A549 (cell line): ENCODE results near the gene KRTAP5-7. TPM values are rescaled to one million over a fixed set of nuclear protein-coding genes. Genes with fewer than 3 reads are reported as not detected.

Experiments
- ATAC-seq, 2 experiments: fragments of 200-7000 bp in 1 of 2; fragments of >200 bp in 1 of 2; cut with Nextera tagmentation in 1 of 2; cut with Tn5 transposase in 1 of 2; 3 replicates each; pipeline versions ENCODE4 v1.8.0 to v1.9.1; 2018 to 2020; ENCODE audit warnings: mild to moderate bottlenecking in 1 of 2, moderate library complexity in 1 of 2
- CTCF ChIA-PET: fragments of 300-600 bp; sonication (Branson Sonifier 250); formaldehyde crosslinking; extraction: SDS; loops from one replicate; lab custom pipeline; 2021; ENCODE audit warnings: antibody characterized with exemption, inconsistent platforms; lab: Yijun Ruan, JAX
- POLR2A ChIA-PET: fragments of 350-600 bp; formaldehyde crosslinking; extraction: SDS; loops from one replicate; lab custom pipeline; 2021; ENCODE audit warnings: antibody characterized with exemption, inconsistent platforms; lab: Yijun Ruan, JAX
- DNase-seq, 2 experiments: peaks; one replicate each; pipeline versions ENCODE4 v3.0.0 to v3.0.0-alpha.2; 2011 to 2016; ENCODE audit warnings: low read depth in 1 of 2, low spot score in 1 of 2
- FAIRE-seq: peaks from 2 replicates; lab custom pipeline; 2011; peaks lifted over from hg19 to GRCh38; lab: Jason Lieb, UNC
- H3K27ac ChIP-seq, 2 experiments: fragments of >200 bp; sonication (Bioruptor Twin); formaldehyde crosslinking; 3 replicates each; pipeline ENCODE4 v1.5.1; 2016 to 2017
- H3K4me1 ChIP-seq: fragments of >200 bp; sonication (Bioruptor Twin); formaldehyde crosslinking; 3 replicates; pipeline ENCODE4 v1.6.1; 2016
- H3K4me2 ChIP-seq: fragments of >200 bp; sonication (Bioruptor Twin); formaldehyde crosslinking; 3 replicates; pipeline ENCODE4 v1.6.1; 2016
- H3K4me3 ChIP-seq: fragments of >200 bp; sonication (Bioruptor Twin); formaldehyde crosslinking; 3 replicates; pipeline ENCODE4 v1.5.1; 2016
- H3K9me3 ChIP-seq: fragments of >200 bp; sonication (Bioruptor Twin); formaldehyde crosslinking; 3 replicates; pipeline ENCODE4 v1.6.1; 2016
- CHD2 ChIP-seq: fragments of 150-350 bp; IDR thresholded peaks from 2 replicates; pipeline ENCODE4 v1.6.1; 2014; ENCODE audit warnings: low read length; ENCODE audit not compliant: partially characterized antibody
- CHD4 ChIP-seq: fragments of 200-600 bp; sonication (generic); IDR thresholded peaks from 2 replicates; pipeline ENCODE4 v1.6.1; 2016; ENCODE audit warnings: antibody characterized with exemption, mild to moderate bottlenecking, borderline replicate concordance
- EHMT2 ChIP-seq: fragments of 200-600 bp; sonication (generic); IDR thresholded peaks from 2 replicates; pipeline ENCODE4 v1.6.1; 2016; ENCODE audit warnings: antibody characterized with exemption, low read depth, mild to moderate bottlenecking, moderate library complexity
- ELK1 ChIP-seq: fragments of 150-350 bp; IDR thresholded peaks from 2 replicates; pipeline ENCODE4 v1.6.1; 2014; ENCODE audit warnings: low read depth, mild to moderate bottlenecking, low read length
- EP300 ChIP-seq, 2 experiments: fragments of >200 bp; sonication (Bioruptor Twin); formaldehyde crosslinking; IDR thresholded peaks; 2 replicates in 1 of 2; 3 replicates in 1 of 2; pipeline ENCODE4 v1.6.1; 2016 to 2017
- ESRRA ChIP-seq: fragments of 150-350 bp; IDR thresholded peaks from 2 replicates; pipeline ENCODE4 v1.6.1; 2014; ENCODE audit warnings: mild to moderate bottlenecking, low read length, borderline replicate concordance
- FOSB ChIP-seq: fragments of 250-450 bp; sonication (Bioruptor Pico); IDR thresholded peaks from 2 replicates; pipeline ENCODE4 v1.5.0; 2020; ENCODE audit warnings: mild to moderate bottlenecking, moderate library complexity
- FOSL2 ChIP-seq, 2 experiments: fragments of 450-650 bp in 1 of 2; fragments of >200 bp in 1 of 2; sonication (Bioruptor Twin) in 1 of 2; formaldehyde crosslinking; IDR thresholded peaks; 2 replicates each; pipeline versions ENCODE4 v1.5.0 to v1.6.1; 2016 to 2020; ENCODE audit warnings: mild to moderate bottlenecking in 1 of 2, moderate library complexity in 1 of 2
- HES2 ChIP-seq: fragments of >200 bp; sonication (Bioruptor Twin); formaldehyde crosslinking; IDR thresholded peaks from 2 replicates; pipeline ENCODE4 v1.6.1; 2016
- HEYL ChIP-seq: fragments of 250-450 bp; sonication (Bioruptor Pico); IDR thresholded peaks from 2 replicates; pipeline ENCODE4 v1.8.0; 2021; ENCODE audit warnings: mild to moderate bottlenecking, moderate library complexity
- HOXA7 ChIP-seq: fragments of 250-450 bp; sonication (Bioruptor Pico); IDR thresholded peaks from 2 replicates; pipeline ENCODE4 v1.5.0; 2020; ENCODE audit warnings: mild to moderate bottlenecking, moderate library complexity
- MAZ ChIP-seq: fragments of 150-350 bp; IDR thresholded peaks from 2 replicates; pipeline ENCODE4 v1.6.1; 2014; ENCODE audit warnings: antibody characterized with exemption, low read depth, low read length, borderline replicate concordance
- MYC ChIP-seq: IDR thresholded peaks from 2 replicates; pipeline ENCODE4 v1.6.1; 2012; ENCODE audit warnings: mild to moderate bottlenecking, inconsistent platforms, low read length, improper control_type of control experiment, borderline replicate concordance
- REST ChIP-seq: fragments of 200-600 bp; sonication (generic); IDR thresholded peaks from 2 replicates; pipeline ENCODE4 v1.6.1; 2016; ENCODE audit warnings: antibody characterized with exemption, mild to moderate bottlenecking, moderate library complexity
- SMC3 ChIP-seq: fragments of >200 bp; sonication (Bioruptor Twin); formaldehyde crosslinking; IDR thresholded peaks from 3 replicates; pipeline ENCODE4 v1.6.1; 2018; ENCODE audit warnings: inconsistent platforms
- ZC3H11A ChIP-seq: fragments of 450-650 bp; IDR thresholded peaks from 2 replicates; pipeline ENCODE4 v1.6.1; 2014; ENCODE audit warnings: antibody characterized with exemption, mild to moderate bottlenecking
- ZNF302 ChIP-seq: fragments of 250-450 bp; sonication (Bioruptor Pico); IDR thresholded peaks from 2 replicates; pipeline ENCODE4 v1.9.0; 2021; ENCODE audit warnings: inconsistent platforms, mild to moderate bottlenecking, moderate library complexity
- ZSCAN20 ChIP-seq: fragments of 250-450 bp; sonication (Bioruptor Pico); IDR thresholded peaks from 2 replicates; pipeline ENCODE4 v1.8.0; 2022; ENCODE audit warnings: mild to moderate bottlenecking, moderate library complexity
- WGBS: methylation state at CpG from one replicate; pipeline ENCODE4 v1.1.6; 2017; ENCODE audit errors: missing lambda C conversion rate; 5-methylcytosine and 5-hydroxymethylcytosine counted together
- polyA plus RNA-seq, 4 experiments: library from polyadenylated mRNA; depleted of rRNA in 3 of 4; stranded (reverse); fragments of >200 nt; fragmentation: RNase III in 1 of 4; extraction: RNeasy Plus Mini Kit Qiagen cat#74134 plus additional on column Dnase treatment in 1 of 4; gene quantifications; 2 replicates in 3 of 4; 3 replicates in 1 of 4; pipeline ENCODE4 v1.2.3, GENCODE V29; 2011 to 2017
- TF ChIP-seq, protein P1 (sequence below): IDR thresholded peaks from 2 replicates; pipeline ENCODE4 v1.6.1; 2012
- TF ChIP-seq, protein P2 (sequence below): fragments of 450-650 bp; IDR thresholded peaks from 2 replicates; pipeline ENCODE4 v1.6.1; 2014; ENCODE audit warnings: antibody characterized with exemption

Gene KRTAP5-7
- polyA plus RNA-seq, 2 of the 4 experiments (the other 2 are of a cell fraction) = not detected

DNA sequence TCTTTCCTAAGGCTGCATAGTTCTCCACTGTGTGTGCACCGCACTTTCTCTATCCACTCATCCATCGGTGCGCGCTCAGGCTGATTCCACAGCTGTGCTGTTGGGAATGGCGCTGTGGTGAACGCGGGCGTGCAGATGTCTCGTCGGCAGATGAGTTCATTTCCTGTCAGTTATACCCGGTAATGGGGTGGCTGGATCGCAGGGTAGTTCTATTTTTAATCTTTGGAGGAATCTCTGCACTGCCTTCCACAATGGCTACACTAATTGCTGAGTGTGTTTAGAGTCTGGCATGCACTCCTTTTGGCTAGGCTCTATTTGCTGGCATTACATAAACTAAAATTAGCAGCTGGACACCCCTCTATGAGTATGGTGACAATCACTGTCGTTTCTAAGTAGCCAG lies 27.9 kb upstream of the KRTAP5-7 start:
- CTCF ChIA-PET = no interaction called here
- ATAC-seq (no peak), FAIRE-seq (no peak), DNase-seq (no peak)
- H3K4me3 ChIP-seq = no peak overlapping the region
- no peak overlapping the region for H3K27ac ChIP-seq
- WGBS = 94% methylated on average over 13 of the region's 13 CpGs
- POLR2A ChIA-PET = no interaction called here
- H3K4me2 ChIP-seq = no peak overlapping the region
- no peaks in the 10 kb centered on the region for H3K9me3 ChIP-seq
- H3K4me1 ChIP-seq = peaks cover 11% of the 10 kb centered on the region
- TF ChIP-seq MAZ (no peak), HOXA7 (CRISPR knock-in tag) (no peak)

DNA sequence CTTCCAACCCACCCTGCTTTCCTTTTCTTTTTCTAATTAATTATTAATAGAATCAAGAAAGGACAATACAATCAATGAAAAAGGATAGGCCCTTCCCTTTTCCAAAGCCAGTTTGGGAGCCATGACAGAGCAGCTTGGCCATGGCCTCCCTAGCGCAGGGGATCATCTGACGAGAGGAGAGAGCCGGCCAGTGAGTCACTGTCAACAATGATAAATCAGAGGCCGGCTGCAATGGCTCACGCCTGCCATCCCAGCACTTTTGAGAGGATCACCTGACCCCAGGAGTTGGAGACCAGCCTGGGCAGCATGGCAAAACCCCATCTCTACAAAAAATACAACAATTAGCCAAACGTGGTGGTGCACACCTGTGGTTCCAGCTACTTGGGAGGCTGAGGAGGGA lies 27.5 kb upstream of the KRTAP5-7 start:
- H3K9me3 ChIP-seq = no peaks in the 10 kb centered on the region
- TF ChIP-seq FOSL2 (IDR thresholded peaks at IDR 0.05) (no peak), FOSL2 (CRISPR knock-in tag; IDR thresholded peaks at IDR 0.05) (0 out of 2 replicates have a peak, but pooled peaks have one; percentile 15), MYC (no peak)
- DNase-seq (no peak), FAIRE-seq (no peak), ATAC-seq (peak in 1 of 2 experiments; percentile 42; a peak in 2 of 6 replicates)
- H3K4me2 ChIP-seq = no peak overlapping the region
- 59% methylated on average over 6 of the region's 6 CpGs for WGBS
- POLR2A ChIA-PET = no interaction called here
- no peak overlapping the region for H3K4me3 ChIP-seq
- H3K27ac ChIP-seq = no peak overlapping the region
- H3K4me1 ChIP-seq = peaks cover 11% of the 10 kb centered on the region
- CTCF ChIA-PET = no interaction called here

GRCh38 chr11:71500601-71501021 lies 26.5 kb upstream of the KRTAP5-7 start:
- Histone ChIP-seq H3K4me3 (no peak overlapping the region), H3K4me2 (peak overlapping the region; percentile 28; the same call in 2 of the 3 replicates), H3K9me3 (no peaks in the 10 kb centered on the region), H3K27ac (no peak overlapping the region), H3K4me1 (peaks cover 11% of the 10 kb centered on the region)
- DNase-seq = no peak
- FAIRE-seq = no peak
- ChIA-PET POLR2A (no interaction called here), CTCF (interaction anchor here (0.6 kb wide), 1 partner anchor 1953 kb away, joined by 3 read pairs; no protein-coding TSS in a partner anchor)
- TF ChIP-seq CHD4 (no peak), FOSB (CRISPR knock-in tag) (no peak), FOSL2 (IDR thresholded peaks at IDR 0.05) (no peak), FOSL2 (CRISPR knock-in tag; IDR thresholded peaks at IDR 0.05) (no peak), ZNF302 (CRISPR knock-in tag) (no peak), ESRRA (no peak)
- ATAC-seq = peak in 1 of 2 experiments; percentile 47; a peak in 2 of 6 replicates
- 54% methylated on average over 5 of the region's 6 CpGs for WGBS

DNA sequence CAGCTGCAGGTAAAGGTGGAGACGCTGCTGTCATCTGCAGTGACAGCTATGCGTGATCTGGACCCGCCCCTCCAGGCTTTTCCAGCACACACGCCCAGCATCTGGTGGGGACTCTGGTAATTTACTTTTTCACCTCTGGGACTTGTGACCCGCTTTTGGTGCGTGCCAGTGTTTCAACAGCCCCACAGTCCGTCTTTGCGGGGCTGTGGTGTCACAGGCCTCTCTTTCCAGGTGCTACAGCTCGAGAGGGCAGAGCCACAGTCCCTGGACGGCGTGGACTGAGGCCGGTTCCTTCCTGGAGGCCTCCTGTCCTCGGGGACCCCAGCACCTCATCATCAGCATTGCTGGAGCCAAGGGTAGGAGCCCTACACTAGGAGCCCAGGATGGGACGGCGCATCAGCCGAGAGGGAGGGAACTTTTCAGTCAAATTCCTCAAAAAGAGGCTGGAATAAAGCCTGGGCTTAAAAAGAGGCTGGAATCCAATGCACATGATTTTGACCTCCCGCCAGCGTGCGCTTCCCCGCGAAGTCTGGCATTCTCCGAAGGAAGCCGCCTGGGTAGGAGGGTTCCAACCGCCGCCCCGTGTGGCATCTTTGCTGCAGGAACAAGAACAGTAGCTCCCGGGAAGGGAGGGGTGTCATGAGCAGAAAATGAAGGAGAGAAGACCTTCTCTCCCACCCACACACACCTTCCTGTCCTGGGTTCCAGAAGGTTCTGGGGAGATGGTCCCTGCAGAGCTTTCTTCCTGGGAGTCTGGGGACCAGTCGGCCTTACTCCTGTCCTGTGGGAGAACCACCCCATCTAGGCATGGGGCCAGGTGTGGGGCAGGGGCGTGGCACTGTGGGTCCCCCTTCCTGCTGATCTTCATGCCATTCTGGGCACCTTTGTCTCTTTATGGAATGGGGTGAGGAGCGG lies 25.7 kb upstream of the KRTAP5-7 start:
- no peak overlapping the region for H3K4me2 ChIP-seq
- no peak for FAIRE-seq
- ChIA-PET POLR2A (no interaction called here), CTCF (interaction anchor here (0.8 kb wide), 1 partner anchor 16 kb away, joined by 3 read pairs; no protein-coding TSS in a partner anchor)
- H3K27ac ChIP-seq = no peak overlapping the region
- no peaks in the 10 kb centered on the region for H3K9me3 ChIP-seq
- no peak for DNase-seq
- WGBS = 93% methylated on average over 29 of the region's 30 CpGs
- H3K4me3 ChIP-seq = no peak overlapping the region
- TF ChIP-seq REST (no peak), ZC3H11A (no peak), HOXA7 (CRISPR knock-in tag) (no peak), EP300 (IDR thresholded peaks at IDR 0.05) (no peak), HES2 (no peak), HEYL (no peak), ELK1 (no peak), ZSCAN20 (no peak), FOSB (CRISPR knock-in tag) (no peak), SMC3 (no peak), EHMT2 (no peak), CHD2 (no peak)
- TF ChIP-seq, protein P1, sequence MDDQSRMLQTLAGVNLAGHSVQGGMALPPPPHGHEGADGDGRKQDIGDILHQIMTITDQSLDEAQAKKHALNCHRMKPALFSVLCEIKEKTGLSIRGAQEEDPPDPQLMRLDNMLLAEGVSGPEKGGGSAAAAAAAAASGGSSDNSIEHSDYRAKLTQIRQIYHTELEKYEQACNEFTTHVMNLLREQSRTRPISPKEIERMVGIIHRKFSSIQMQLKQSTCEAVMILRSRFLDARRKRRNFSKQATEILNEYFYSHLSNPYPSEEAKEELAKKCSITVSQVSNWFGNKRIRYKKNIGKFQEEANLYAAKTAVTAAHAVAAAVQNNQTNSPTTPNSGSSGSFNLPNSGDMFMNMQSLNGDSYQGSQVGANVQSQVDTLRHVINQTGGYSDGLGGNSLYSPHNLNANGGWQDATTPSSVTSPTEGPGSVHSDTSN = no peak
- TF ChIP-seq, protein P2, sequence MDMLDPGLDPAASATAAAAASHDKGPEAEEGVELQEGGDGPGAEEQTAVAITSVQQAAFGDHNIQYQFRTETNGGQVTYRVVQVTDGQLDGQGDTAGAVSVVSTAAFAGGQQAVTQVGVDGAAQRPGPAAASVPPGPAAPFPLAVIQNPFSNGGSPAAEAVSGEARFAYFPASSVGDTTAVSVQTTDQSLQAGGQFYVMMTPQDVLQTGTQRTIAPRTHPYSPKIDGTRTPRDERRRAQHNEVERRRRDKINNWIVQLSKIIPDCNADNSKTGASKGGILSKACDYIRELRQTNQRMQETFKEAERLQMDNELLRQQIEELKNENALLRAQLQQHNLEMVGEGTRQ = no peak
- H3K4me1 ChIP-seq = peaks cover 11% of the 10 kb centered on the region
- no peak; a peak in 2 of 6 replicates for ATAC-seq
